ENCODE data around the gene CEP72.
"Not testable (repeated sequence)": the region's sequence is repeated elsewhere in the genome, so short reads cannot be mapped to it uniquely, and the experiment has no call there.

CEP72 gene

GRCh38 chr5:580436-580835, 31.7 kb upstream of the CEP72 start:
- no peak for FAIRE-seq
- DNase-seq (ENCODE audit: low spot score): no peak

GRCh38 chr5:581266-581665, 30.9 kb upstream of the CEP72 start:
- FAIRE-seq (no peak), DNase-seq (ENCODE audit: low spot score) (no peak)

- DNase-seq (ENCODE audit: low spot score) (no peak), FAIRE-seq (no peak)
These were observed 30.2 kb upstream of the CEP72 start for GRCh38 chr5:581941-582340.

GRCh38 chr5:582445-582844, 29.7 kb upstream of the CEP72 start:
- DNase-seq (ENCODE audit: low spot score); FAIRE-seq: not testable (repeated sequence)

GRCh38 chr5:582936-583635, 29.1 kb upstream of the CEP72 start:
- DNase-seq (ENCODE audit: low spot score) (no peak), FAIRE-seq (no peak)

- DNase-seq (ENCODE audit: low spot score) (no peak), FAIRE-seq (no peak)
These were observed 28.5 kb upstream of the CEP72 start for GRCh38 chr5:583645-584044.

- DNase-seq (ENCODE audit: low spot score): no peak
- FAIRE-seq: no peak
These were observed 27.9 kb upstream of the CEP72 start for GRCh38 chr5:584216-584615.

GRCh38 chr5:584846-585245, 27.3 kb upstream of the CEP72 start:
- no peak for DNase-seq (ENCODE audit: low spot score)
- no peak for FAIRE-seq

- DNase-seq (ENCODE audit: low spot score): no peak
- no peak for FAIRE-seq
These were observed 26.6 kb upstream of the CEP72 start for GRCh38 chr5:585556-585955.

- FAIRE-seq: no peak
- DNase-seq (ENCODE audit: low spot score): no peak
These were observed 26.0 kb upstream of the CEP72 start for GRCh38 chr5:585962-586628.

GRCh38 chr5:586751-587285, 25.3 kb upstream of the CEP72 start:
- no peak for FAIRE-seq
- DNase-seq (ENCODE audit: low spot score): no peak

- FAIRE-seq (no peak), DNase-seq (ENCODE audit: low spot score) (no peak)
These were observed 24.7 kb upstream of the CEP72 start for GRCh38 chr5:587403-587802.

- no peak for FAIRE-seq
- no peak for DNase-seq (ENCODE audit: low spot score)
These were observed 23.6 kb upstream of the CEP72 start for GRCh38 chr5:588406-588995.

GRCh38 chr5:589173-589572, 23.0 kb upstream of the CEP72 start:
- FAIRE-seq (no peak), DNase-seq (ENCODE audit: low spot score) (no peak)

GRCh38 chr5:589588-589987, 22.6 kb upstream of the CEP72 start:
- DNase-seq (ENCODE audit: low spot score): no peak
- no peak for FAIRE-seq

GRCh38 chr5:590346-590745, 21.8 kb upstream of the CEP72 start:
- DNase-seq (ENCODE audit: low spot score) (no peak), FAIRE-seq (no peak)

- no peak for FAIRE-seq
- no peak for DNase-seq (ENCODE audit: low spot score)
These were observed 20.4 kb upstream of the CEP72 start for GRCh38 chr5:591746-592145.

- no peak for FAIRE-seq
These were observed 20.0 kb upstream of the CEP72 start for GRCh38 chr5:592158-592557.

GRCh38 chr5:593511-593910, 18.6 kb upstream of the CEP72 start:
- FAIRE-seq (no peak), DNase-seq (ENCODE audit: low spot score) (no peak)

More at GRCh38 chr5:592158-592557, 20.0 kb upstream of the CEP72 start:
- DNase-seq (ENCODE audit: low spot score): no peak

GRCh38 chr5:594226-594860, 17.8 kb upstream of the CEP72 start:
- DNase-seq (ENCODE audit: low spot score): no peak
- FAIRE-seq: no peak

- FAIRE-seq (no peak), DNase-seq (ENCODE audit: low spot score) (no peak)
These were observed 16.8 kb upstream of the CEP72 start for GRCh38 chr5:595285-595875.

Data from RCC 7860 (cell line).